GM12865 (cell line): ENCODE data around the gene ERBB4.

Experiments
- DNase-seq: peaks from one replicate; pipeline ENCODE4 v3.0.0; 2010; ENCODE audit warnings: low read depth
- H3K4me3 ChIP-seq: 2 replicates; pipeline ENCODE4 v1.5.1; 2011; ENCODE audit warnings: mild to moderate bottlenecking, low read depth, low read length, control low read depth
- CTCF ChIP-seq: IDR thresholded peaks from 2 replicates; pipeline ENCODE4 v1.5.1; 2011; ENCODE audit warnings: low read length, control low read depth, low read depth, inconsistent platforms; ENCODE audit not compliant: insufficient read depth; ENCODE audit errors: missing control alignments

The ERBB4 gene

GRCh38 chr2:212421556-212422334 lies 116.9 kb downstream of the ERBB4 start:
- no peak overlapping the region for H3K4me3 ChIP-seq
- DNase-seq, result no peak
- TF ChIP-seq CTCF, result no peak

GRCh38 chr2:212416086-212416485 lies 122.5 kb downstream of the ERBB4 start:
- no peak for TF ChIP-seq CTCF
- H3K4me3 ChIP-seq, result no peak overlapping the region
- DNase-seq, result no peak

GRCh38 chr2:212414767-212415211 lies 123.8 kb downstream of the ERBB4 start:
- DNase-seq, result no peak
- no peak for TF ChIP-seq CTCF
- no peak overlapping the region for H3K4me3 ChIP-seq

GRCh38 chr2:212409560-212409959 lies 129.0 kb downstream of the ERBB4 start:
- no peak overlapping the region for H3K4me3 ChIP-seq
- DNase-seq, result no peak
- TF ChIP-seq CTCF, result no peak

- no peak for TF ChIP-seq CTCF
- no peak for DNase-seq
Observed at GRCh38 chr2:212408524-212408923, 130.1 kb downstream of the ERBB4 start.

GRCh38 chr2:212406716-212407115 lies 131.9 kb downstream of the ERBB4 start:
- H3K4me3 ChIP-seq, result no peak overlapping the region
- DNase-seq, result no peak
- no peak for TF ChIP-seq CTCF

More at GRCh38 chr2:212408524-212408923, 130.1 kb downstream of the ERBB4 start:
- no peak overlapping the region for H3K4me3 ChIP-seq

GRCh38 chr2:212402316-212402715 lies 136.3 kb downstream of the ERBB4 start:
- H3K4me3 ChIP-seq, result no peak overlapping the region
- TF ChIP-seq CTCF, result no peak
- no peak for DNase-seq
